Adrenal gland (tissue), 12 donors: Measurements from ENCODE around the gene CHCHD1. TPM values are rescaled to one million over a fixed set of nuclear protein-coding genes. Genes with fewer than 3 reads are reported as not detected.
A peak's percentile ranks its signal among the peaks of the same experiment; 100 is the strongest.

Experiments
- DNase-seq, 7 donors: peaks; one replicate each; pipeline ENCODE4 v3.0.0-alpha.2; 2019 to 2020
- H3K27ac ChIP-seq, 5 donors: fragments of 200-600 bp; sonication (generic) in 4 of 5; 1 replicate in 3 of 5; 2 replicates in 2 of 5; pipeline versions ENCODE4 v1.5.1 to v1.8.0; 2016 to 2020; ENCODE audit warnings: mild to moderate bottlenecking in 1 of 5
- H3K27me3 ChIP-seq: fragments of 200-600 bp; 2 replicates; pipeline ENCODE4 v1.8.0; 2021
- H3K36me3 ChIP-seq, 2 donors: fragments of 200-600 bp; replicated peaks in 1 of 2; 1 replicate in 1 of 2; 2 replicates in 1 of 2; pipeline versions ENCODE4 v1.5.1 to v1.8.0; 2018 to 2022
- H3K4me1 ChIP-seq, 2 donors: fragments of 200-600 bp; replicated peaks in 1 of 2; 1 replicate in 1 of 2; 2 replicates in 1 of 2; pipeline versions ENCODE4 v1.5.1 to v1.8.0; 2018 to 2021
- H3K4me3 ChIP-seq, 4 donors: fragments of 200-600 bp; sonication (generic) in 3 of 4; one replicate each; pipeline ENCODE4 v1.5.1; 2016 to 2018
- H3K9me3 ChIP-seq, 3 donors: fragments of 200-600 bp; sonication (generic) in 1 of 3; replicated peaks in 1 of 3; 1 replicate in 2 of 3; 2 replicates in 1 of 3; pipeline versions ENCODE4 v1.5.1 to v1.8.0; 2016 to 2021
- CTCF ChIP-seq, 6 experiments: fragments of 450-650 bp in 4 of 6; fragments of 200-600 bp in 2 of 6; sonication (generic) in 1 of 6; IDR thresholded peaks; 1 replicate in 5 of 6; 2 replicates in 1 of 6; pipeline versions ENCODE4 v1.5.1 to v1.8.0; 2016 to 2021; ENCODE audit warnings: antibody characterized with exemption in 6 of 6, mild to moderate bottlenecking in 2 of 6, moderate library complexity in 1 of 6
- POLR2A ChIP-seq, 2 donors: fragments of 450-650 bp; IDR thresholded peaks; one replicate each; pipeline ENCODE4 v1.6.1; 2017; ENCODE audit warnings: antibody characterized with exemption in 2 of 2, mild to moderate bottlenecking in 2 of 2, moderate library complexity in 1 of 2
- WGBS, 4 donors: extraction: QIAGEN DNeasy Blood & Tissue Kit in 2 of 4; methylation state at CpG; one replicate each; pipeline versions ENCODE4 v1.1.5 to v1.1.7; 2013 to 2017; 5-methylcytosine and 5-hydroxymethylcytosine counted together
- intact Hi-C, 2 donors: fragments of 100-400 bp; cut with DNase I; formaldehyde crosslinking; loops; one replicate each; pipeline versions ENCODE4 v1.14.1 to v1.15.0; 2022 to 2023
- polyA plus RNA-seq, 3 donors: library from polyadenylated mRNA; stranded (reverse); fragments of 200-250 nt in 2 of 3; fragments of 350-450 nt in 1 of 3; fragmentation: Illumina TruSeq in 1 of 3; extraction: RNeasy Lipid Tissue Mini Kit (QIAGEN cat#74804) in 1 of 3; gene quantifications; one replicate each; pipeline ENCODE4 v1.2.3, GENCODE V29; 2013 to 2014
- total RNA-seq, 9 donors: library from RNA; depleted of rRNA in 4 of 9; stranded (reverse); fragments of >200 nt in 4 of 9; fragments of 120-200 nt in 1 of 9; fragmentation: NEBNext Ultra II Directional in 1 of 9; extraction: Animal tissue kit (Norgen Biotek cat#: 25700) in 1 of 9; gene quantifications; one replicate each; pipeline versions ENCODE4 v1.1.0 to v1.2.4, GENCODE V29; 2013 to 2023
- donor health status: healthy with polysubstance abuse.
- donor health status: Bipolar disorder and iron deficiency.
- donor health status: DM: yes; HTN: yes; CAD: no.
- donor health status: DM: no; HTN: no; CAD: no.
- donor health status: DM: no; HTN: no; CAD: no.
- donor health status: DM: yes; HTN: yes; CAD: no.

Gene CHCHD1
- total and polyA plus RNA-seq, 12 donors = 31.7 to 83.1 (median 47.4) TPM

GRCh38 chr10:73807471-73807870 is 25.6 kb downstream of the CHCHD1 start:
- H3K27ac ChIP-seq = peak overlapping the region in 1 of 5 donors; percentile 13
- H3K9me3 ChIP-seq = no peaks in the 10 kb centered on the region
- 95 to 97% (median 97%) methylated on average over 14 of the region's 14 CpGs for WGBS, 4 donors
- DNase-seq = peak in 1 of 7 donors; percentile 19
- no peak for TF ChIP-seq POLR2A (IDR thresholded peaks at IDR 0.05)
- TF ChIP-seq CTCF (IDR thresholded peaks at IDR 0.05) = no peak
- peaks cover 0 to 62% of the 10 kb centered on the region in 2 donors for H3K36me3 ChIP-seq
- no peaks in the 10 kb centered on the region for H3K27me3 ChIP-seq
- intact Hi-C loops = no loop called here
- H3K4me3 ChIP-seq = no peak overlapping the region
- peaks cover 16 to 36% of the 10 kb centered on the region in 2 donors for H3K4me1 ChIP-seq

GRCh38 chr10:73808021-73808815 is 26.4 kb downstream of the CHCHD1 start:
- H3K4me1 ChIP-seq = peaks cover 16 to 36% of the 10 kb centered on the region in 2 donors
- H3K9me3 ChIP-seq = no peaks in the 10 kb centered on the region
- peak overlapping the region in 3 of 5 donors; percentile 38 to 94 (median 60) for H3K27ac ChIP-seq
- intact Hi-C loops = no loop called here
- 93 to 95% (median 93%) methylated on average over 9 to 16 of the region's 16 CpGs for WGBS, 4 donors
- DNase-seq = peak in 2 of 7 donors; percentile 23 to 26
- TF ChIP-seq CTCF (IDR thresholded peaks at IDR 0.05) (no peak), POLR2A (IDR thresholded peaks at IDR 0.05) (no peak)
- H3K4me3 ChIP-seq = no peak overlapping the region
- no peaks in the 10 kb centered on the region for H3K27me3 ChIP-seq
- peaks cover 0 to 55% of the 10 kb centered on the region in 2 donors for H3K36me3 ChIP-seq

- Histone ChIP-seq H3K27me3 (no peaks in the 10 kb centered on the region), H3K4me3 (no peak overlapping the region), H3K4me1 (peaks cover 16 to 36% of the 10 kb centered on the region in 2 donors), H3K36me3 (peaks cover 0 to 44% of the 10 kb centered on the region in 2 donors), H3K27ac (peak overlapping the region in 4 of 5 donors; percentile 7 to 94 (median 56)), H3K9me3 (no peaks in the 10 kb centered on the region)
- WGBS, 4 donors = 23 to 39% (median 30%) methylated on average over 5 of the region's 5 CpGs
- TF ChIP-seq CTCF (IDR thresholded peaks at IDR 0.05) (no peak), POLR2A (IDR thresholded peaks at IDR 0.05) (peak in 1 of 2 donors; percentile 42)
- intact Hi-C loops = no loop called here
- peak in 6 of 7 donors; percentile 52 to 70 (median 61) for DNase-seq
Measured at GRCh38 chr10:73809061-73809818, 27.4 kb downstream of the CHCHD1 start.

- intact Hi-C loops = loop anchor here in 1 of 2 donors (10.0 kb wide), 1 partner anchor 64 kb away; the partner anchor contains the start of gene CAMK2G
- H3K27me3 ChIP-seq = no peaks in the 10 kb centered on the region
- H3K27ac ChIP-seq = peak overlapping the region in 4 of 5 donors; percentile 38 to 98 (median 88)
- H3K4me3 ChIP-seq = peak overlapping the region in 1 of 4 donors; percentile 98
- peaks cover 0 to 33% of the 10 kb centered on the region in 2 donors for H3K36me3 ChIP-seq
- no peaks in the 10 kb centered on the region for H3K9me3 ChIP-seq
- 62 to 66% (median 63%) methylated on average over 7 of the region's 7 CpGs for WGBS, 4 donors
- TF ChIP-seq CTCF (IDR thresholded peaks at IDR 0.05) (no peak), POLR2A (IDR thresholded peaks at IDR 0.05) (no peak)
- peaks cover 16 to 36% of the 10 kb centered on the region in 2 donors for H3K4me1 ChIP-seq
- no peak for DNase-seq
Measured at GRCh38 chr10:73810358-73810734, 28.5 kb downstream of the CHCHD1 start.
